HEK293 (cell line): Measurements from ENCODE around the gene KRT5.
"Not testable (repeated sequence)": the region's sequence is repeated elsewhere in the genome, so short reads cannot be mapped to it uniquely, and the experiment has no call there.

Experiments
- CTCF ChIA-PET: fragments of 350-600 bp; formaldehyde crosslinking; extraction: SDS; loops from one replicate; lab custom pipeline; 2021; ENCODE audit warnings: antibody characterized with exemption; lab: Yijun Ruan, JAX
- POLR2A ChIA-PET: fragments of 300-600 bp; formaldehyde crosslinking; extraction: SDS; loops from one replicate; lab custom pipeline; 2020; ENCODE audit warnings: antibody characterized with exemption, inconsistent platforms; lab: Yijun Ruan, JAX
- H3K27ac ChIP-seq: fragments of 200-500 bp; sonication (Bioruptor generic); 2 replicates; pipeline ENCODE4 v1.5.1; 2014; ENCODE audit warnings: low read depth, low read length, control low read depth, inconsistent platforms; ENCODE audit errors: extremely low read depth
- H3K36me3 ChIP-seq, 2 experiments: fragments of 200-500 bp in 1 of 2; sonication (Bioruptor generic) in 1 of 2; 1 replicate in 1 of 2; 2 replicates in 1 of 2; pipeline ENCODE4 v1.5.1; 2014 to 2017; ENCODE audit warnings: inconsistent platforms in 2 of 2, low read length in 2 of 2; ENCODE audit not compliant: control insufficient read depth in 2 of 2, insufficient read depth in 1 of 2
- H3K4me1 ChIP-seq: fragments of 200-500 bp; sonication (Bioruptor generic); 2 replicates; pipeline ENCODE4 v1.5.1; 2014; ENCODE audit warnings: mild to moderate bottlenecking, low read length, inconsistent platforms; ENCODE audit not compliant: control insufficient read depth, insufficient read depth
- H3K4me3 ChIP-seq: 2 replicates; pipeline ENCODE4 v1.5.1; 2011; ENCODE audit warnings: low read depth, mild to moderate bottlenecking, control low read depth, low read length, moderate library complexity
- H3K9me3 ChIP-seq: fragments of 200-500 bp; sonication (Bioruptor generic); 2 replicates; pipeline ENCODE4 v1.5.1; 2014; ENCODE audit warnings: low read depth, low read length, inconsistent platforms; ENCODE audit not compliant: control insufficient read depth, insufficient read depth
- EGR2 ChIP-seq: fragments of 450-650 bp; formaldehyde crosslinking; IDR thresholded peaks from 2 replicates; pipeline ENCODE4 v1.5.1; 2016; ENCODE audit warnings: low read depth, missing biosample characterization, missing genetic modification characterization
- KLF10 ChIP-seq: fragments of 450-650 bp; IDR thresholded peaks from 2 replicates; pipeline ENCODE4 v1.5.1; 2018; ENCODE audit warnings: missing biosample characterization, mild to moderate bottlenecking, missing genetic modification characterization
- SALL2 ChIP-seq: fragments of 450-650 bp; formaldehyde crosslinking; IDR thresholded peaks from 2 replicates; pipeline ENCODE4 v1.5.0; 2017; ENCODE audit warnings: missing biosample characterization, mild to moderate bottlenecking, missing genetic modification characterization, borderline replicate concordance
- TSHZ1 ChIP-seq: fragments of 450-650 bp; formaldehyde crosslinking; IDR thresholded peaks from 2 replicates; pipeline ENCODE4 v1.5.1; 2016; ENCODE audit warnings: missing biosample characterization, missing genetic modification characterization, borderline replicate concordance
- ZFHX2 ChIP-seq: fragments of 450-650 bp; formaldehyde crosslinking; conservative IDR thresholded peaks from 2 replicates; pipeline ENCODE4 v1.5.1; 2016; ENCODE audit warnings: missing biosample characterization, missing genetic modification characterization
- ZIC2 ChIP-seq: fragments of 450-650 bp; formaldehyde crosslinking; IDR thresholded peaks from 2 replicates; pipeline ENCODE4 v1.5.1; 2016; ENCODE audit warnings: missing biosample characterization, missing genetic modification characterization
- ZNF211 ChIP-seq: fragments of 450-650 bp; formaldehyde crosslinking; IDR thresholded peaks from 2 replicates; pipeline ENCODE4 v1.5.1; 2016; ENCODE audit warnings: low read depth, missing biosample characterization, missing genetic modification characterization
- ZNF221 ChIP-seq: fragments of 450-650 bp; formaldehyde crosslinking; IDR thresholded peaks from 2 replicates; pipeline ENCODE4 v1.5.1; 2017; ENCODE audit warnings: missing biosample characterization, missing genetic modification characterization, borderline replicate concordance
- ZNF350 ChIP-seq: fragments of 450-650 bp; formaldehyde crosslinking; IDR thresholded peaks from 2 replicates; pipeline ENCODE4 v1.5.0; 2017; ENCODE audit warnings: missing biosample characterization, mild to moderate bottlenecking, missing genetic modification characterization
- ZNF398 ChIP-seq: fragments of 450-650 bp; formaldehyde crosslinking; IDR thresholded peaks from 2 replicates; pipeline ENCODE4 v1.5.1; 2017; ENCODE audit warnings: missing biosample characterization, missing genetic modification characterization
- ZNF488 ChIP-seq: fragments of 450-650 bp; formaldehyde crosslinking; IDR thresholded peaks from 2 replicates; pipeline ENCODE4 v1.5.1; 2016; ENCODE audit warnings: missing biosample characterization, missing genetic modification characterization
- ZNF518A ChIP-seq: fragments of 450-650 bp; formaldehyde crosslinking; conservative IDR thresholded peaks from 2 replicates; pipeline ENCODE4 v1.5.1; 2016; ENCODE audit warnings: low read depth, missing biosample characterization, missing genetic modification characterization
- ZNF544 ChIP-seq: fragments of 450-650 bp; formaldehyde crosslinking; IDR thresholded peaks from 2 replicates; pipeline ENCODE4 v1.5.0; 2017; ENCODE audit warnings: missing biosample characterization, missing genetic modification characterization
- ZNF555 ChIP-seq: fragments of 450-650 bp; formaldehyde crosslinking; conservative IDR thresholded peaks from 2 replicates; pipeline ENCODE4 v1.5.1; 2017; ENCODE audit warnings: missing biosample characterization, mild to moderate bottlenecking, missing genetic modification characterization, inconsistent platforms
- ZNF776 ChIP-seq: fragments of 450-650 bp; formaldehyde crosslinking; IDR thresholded peaks from 2 replicates; pipeline ENCODE4 v1.5.0; 2017; ENCODE audit warnings: missing biosample characterization, missing genetic modification characterization, borderline replicate concordance

Gene KRT5

GRCh38 chr12:52501490-52501889, 18.7 kb downstream of the KRT5 start:
- POLR2A ChIA-PET = no interaction called here
- CTCF ChIA-PET = interaction anchor here (1.0 kb wide), 2 partner anchors 107 to 345 kb away, joined by 3 read pairs; no protein-coding TSS in a partner anchor
- H3K4me3 ChIP-seq = no peak overlapping the region
- TF ChIP-seq ZNF211 (tag by site-specific recombination) (no peak), EGR2 (tag by site-specific recombination) (peak; percentile 49), ZFHX2 (peak; percentile 75)
- H3K4me1 ChIP-seq = no peaks in the 10 kb centered on the region; the same call in 1 of the 2 replicates
- H3K9me3 ChIP-seq = no peaks in the 10 kb centered on the region
- no peaks in the 10 kb centered on the region for H3K36me3 ChIP-seq
- no peak overlapping the region for H3K27ac ChIP-seq

GRCh38 chr12:52500574-52500973, 19.6 kb downstream of the KRT5 start:
- H3K36me3 ChIP-seq, H3K4me3 ChIP-seq, H3K27ac ChIP-seq, H3K9me3 ChIP-seq, POLR2A ChIA-PET, H3K4me1 ChIP-seq: not testable (repeated sequence)
- CTCF ChIA-PET = interaction anchor here (0.6 to 1.0 kb wide), 2 partner anchors 106 to 348 kb away, joined by 3 to 6 read pairs; no protein-coding TSS in a partner anchor

GRCh38 chr12:52499806-52500560, 20.2 kb downstream of the KRT5 start:
- Histone ChIP-seq H3K4me1 (peaks cover 6% of the 10 kb centered on the region), H3K27ac (no peak overlapping the region), H3K4me3 (no peak overlapping the region), H3K9me3 (no peaks in the 10 kb centered on the region), H3K36me3 (no peaks in the 10 kb centered on the region)
- POLR2A ChIA-PET = no interaction called here
- CTCF ChIA-PET = interaction anchor here (0.6 to 1.0 kb wide), 3 partner anchors 42 to 366 kb away, joined by 3 to 4 read pairs (median 3); no protein-coding TSS in a partner anchor
- TF ChIP-seq ZNF488 (tag by site-specific recombination) (no peak), ZIC2 (tag by site-specific recombination) (no peak), ZNF544 (no peak), ZNF350 (no peak), SALL2 (tag by site-specific recombination) (no peak), ZNF555 (tag by site-specific recombination) (no peak), TSHZ1 (tag by site-specific recombination) (no peak), KLF10 (tag by site-specific recombination) (no peak), ZNF776 (tag by site-specific recombination) (no peak), ZNF221 (tag by site-specific recombination) (no peak), ZNF398 (tag by site-specific recombination) (no peak), ZNF518A (tag by site-specific recombination) (no peak)
